Activated naive CD8-positive, alpha-beta T cell (primary cell): Measurements from ENCODE around the gene TPSG1.
"Not testable (repeated sequence)": the region's sequence is repeated elsewhere in the genome, so short reads cannot be mapped to it uniquely, and the experiment has no call there.

ENCODE experiments used
- H3K27ac Mint-ChIP-seq: one replicate; pipeline ENCODE4 v1.8.0; 2021; ENCODE audit warnings: mixed read lengths
- H3K27me3 Mint-ChIP-seq: one replicate; pipeline ENCODE4 v1.8.0; 2021; ENCODE audit warnings: mixed read lengths
- H3K36me3 Mint-ChIP-seq: one replicate; pipeline ENCODE4 v1.8.0; 2021; ENCODE audit warnings: mixed read lengths
- H3K4me1 Mint-ChIP-seq: one replicate; pipeline ENCODE4 v1.8.0; 2021; ENCODE audit warnings: low read depth, mixed read lengths
- H3K4me3 Mint-ChIP-seq: one replicate; pipeline ENCODE4 v1.8.0; 2021; ENCODE audit warnings: mild to moderate bottlenecking, mixed read lengths
- H3K9me3 Mint-ChIP-seq: one replicate; pipeline ENCODE4 v1.8.0; 2021; ENCODE audit warnings: low read depth, mixed read lengths

The TPSG1 gene

DNA sequence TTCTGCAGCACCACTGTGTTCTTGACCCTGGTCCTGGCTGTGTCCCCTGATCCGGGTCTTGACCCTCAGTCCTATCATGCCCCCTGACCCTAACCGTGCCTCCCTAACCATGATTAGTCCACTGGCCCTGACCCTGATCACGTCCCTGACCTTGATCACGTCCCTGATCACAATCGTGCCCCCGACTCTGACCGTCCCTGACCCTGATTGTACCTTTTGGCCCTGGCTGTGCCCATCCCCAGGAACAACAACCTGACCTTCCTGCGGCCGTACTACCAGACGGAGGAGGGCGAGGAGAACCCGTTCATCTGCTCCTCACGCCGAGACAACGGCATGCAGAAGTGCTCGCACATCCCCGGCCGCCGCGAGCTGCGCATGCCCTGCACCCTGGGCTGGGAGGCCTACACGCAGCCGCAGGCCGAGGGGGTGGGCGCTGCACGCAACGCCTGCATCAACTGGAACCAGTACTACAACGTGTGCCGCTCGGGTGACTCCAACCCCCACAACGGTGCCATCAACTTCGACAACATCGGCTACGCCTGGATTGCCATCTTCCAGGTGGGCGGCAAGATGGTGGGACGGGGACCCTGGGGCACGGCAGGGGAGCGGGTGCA is 24.9 kb downstream of the TPSG1 start:
- Mint-ChIP-seq H3K4me1 (no peaks in the 10 kb centered on the region), H3K36me3 (no peaks in the 10 kb centered on the region), H3K4me3 (no peak overlapping the region), H3K27me3 (no peaks in the 10 kb centered on the region), H3K9me3 (no peaks in the 10 kb centered on the region), H3K27ac (no peak overlapping the region)

DNA sequence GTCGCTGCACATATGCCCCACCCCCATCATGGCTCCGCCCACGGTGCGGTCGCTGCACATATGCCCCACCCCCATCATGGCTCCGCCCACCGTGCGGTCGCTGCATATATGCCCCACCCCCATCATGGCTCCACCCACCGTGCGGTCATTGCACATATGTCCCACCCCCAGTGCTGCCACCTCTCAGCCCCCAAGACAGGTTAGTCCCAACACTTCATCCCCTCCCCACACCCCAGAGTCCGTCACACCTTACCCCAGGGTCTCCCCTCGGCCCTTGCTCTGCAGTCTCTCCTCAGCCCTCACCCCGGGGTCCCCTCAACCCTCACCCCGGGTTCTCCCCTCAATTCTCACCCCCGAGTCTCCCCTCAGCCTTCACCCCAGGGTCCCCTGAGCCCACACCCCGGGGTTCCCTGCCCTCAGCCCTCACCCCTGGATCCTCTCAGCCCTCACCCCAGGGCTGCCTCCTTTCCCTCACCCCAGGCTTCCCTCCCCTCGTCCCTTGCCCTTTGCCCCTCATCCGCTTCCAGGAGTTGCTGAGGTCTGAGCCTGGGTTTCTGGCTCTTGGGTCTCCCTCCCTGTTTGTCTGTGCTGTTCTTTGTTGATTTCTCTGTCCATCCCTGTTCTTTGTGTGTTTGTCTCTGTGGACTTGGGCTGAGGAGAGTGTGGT is 25.6 kb downstream of the TPSG1 start:
- H3K4me3 Mint-ChIP-seq: no peak overlapping the region
- H3K9me3 Mint-ChIP-seq: no peaks in the 10 kb centered on the region
- no peaks in the 10 kb centered on the region for H3K36me3 Mint-ChIP-seq
- H3K4me1 Mint-ChIP-seq: no peaks in the 10 kb centered on the region
- no peaks in the 10 kb centered on the region for H3K27me3 Mint-ChIP-seq
- H3K27ac Mint-ChIP-seq: no peak overlapping the region

GRCh38 chr16:1198671-1199346 is 26.3 kb downstream of the TPSG1 start:
- not testable (repeated sequence) for H3K27me3 Mint-ChIP-seq, H3K4me3 Mint-ChIP-seq, H3K27ac Mint-ChIP-seq, H3K36me3 Mint-ChIP-seq, H3K9me3 Mint-ChIP-seq, H3K4me1 Mint-ChIP-seq

DNA sequence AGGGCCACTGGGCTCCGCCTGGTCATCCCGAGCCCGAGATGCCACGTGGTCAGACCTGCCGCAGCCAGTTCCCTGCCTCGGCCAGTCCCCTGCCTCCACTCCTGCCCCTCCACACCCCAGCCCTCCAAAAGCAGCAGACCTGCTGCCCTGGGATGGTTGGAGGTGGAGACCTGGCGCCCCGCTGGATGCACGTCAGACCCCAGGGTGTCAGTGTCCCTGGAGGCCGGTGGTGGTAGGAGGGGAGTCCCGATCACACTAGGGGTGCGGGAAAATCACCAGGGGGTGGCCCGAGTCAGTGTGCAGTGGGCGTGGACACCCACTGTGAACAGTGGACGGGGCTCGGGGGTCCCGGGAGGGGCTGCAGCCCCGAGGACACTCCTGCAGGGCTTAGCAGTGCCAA is 26.9 kb downstream of the TPSG1 start:
- Mint-ChIP-seq H3K36me3 (no peaks in the 10 kb centered on the region), H3K4me1 (no peaks in the 10 kb centered on the region), H3K27ac (no peak overlapping the region), H3K27me3 (no peaks in the 10 kb centered on the region), H3K4me3 (no peak overlapping the region), H3K9me3 (no peaks in the 10 kb centered on the region)

- Mint-ChIP-seq H3K27ac (no peak overlapping the region), H3K36me3 (no peaks in the 10 kb centered on the region), H3K9me3 (no peaks in the 10 kb centered on the region), H3K27me3 (no peaks in the 10 kb centered on the region), H3K4me1 (no peaks in the 10 kb centered on the region), H3K4me3 (no peak overlapping the region)
Observed at GRCh38 chr16:1197237-1197866, 27.7 kb downstream of the TPSG1 start.

DNA sequence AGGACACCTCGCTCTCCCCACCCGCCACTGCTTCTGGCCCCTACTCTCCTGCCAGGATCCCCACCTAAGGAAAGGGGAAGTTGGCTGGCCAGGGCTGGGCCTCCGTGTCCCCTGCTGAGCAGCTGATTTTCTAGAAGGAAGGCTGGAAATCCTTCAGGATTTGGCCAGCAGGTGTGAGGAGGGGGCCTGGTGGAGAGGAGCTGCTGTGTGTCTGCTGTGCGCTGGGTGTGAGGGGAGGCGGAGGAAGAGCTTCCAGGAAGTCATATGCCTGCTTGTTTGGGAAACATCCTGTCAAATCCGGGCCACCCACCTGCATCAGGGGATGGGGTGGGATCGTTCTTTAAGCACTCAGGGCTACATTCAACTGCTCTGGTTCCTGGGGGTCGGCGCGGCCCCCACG is 28.6 kb downstream of the TPSG1 start:
- Mint-ChIP-seq H3K27me3 (no peaks in the 10 kb centered on the region), H3K36me3 (no peaks in the 10 kb centered on the region), H3K4me3 (no peak overlapping the region), H3K9me3 (no peaks in the 10 kb centered on the region), H3K27ac (no peak overlapping the region), H3K4me1 (no peaks in the 10 kb centered on the region)

GRCh38 chr16:1195393-1195666 is 29.7 kb downstream of the TPSG1 start:
- Mint-ChIP-seq H3K27me3 (no peaks in the 10 kb centered on the region), H3K27ac (no peak overlapping the region), H3K36me3 (no peaks in the 10 kb centered on the region), H3K9me3 (no peaks in the 10 kb centered on the region), H3K4me3 (no peak overlapping the region), H3K4me1 (no peaks in the 10 kb centered on the region)

- H3K4me1 Mint-ChIP-seq: no peaks in the 10 kb centered on the region
- no peaks in the 10 kb centered on the region for H3K27me3 Mint-ChIP-seq
- no peak overlapping the region for H3K27ac Mint-ChIP-seq
- no peaks in the 10 kb centered on the region for H3K9me3 Mint-ChIP-seq
- H3K4me3 Mint-ChIP-seq: no peak overlapping the region
- no peaks in the 10 kb centered on the region for H3K36me3 Mint-ChIP-seq
Observed at GRCh38 chr16:1194665-1195392, 30.2 kb downstream of the TPSG1 start.

GRCh38 chr16:1193825-1194581 is 31.1 kb downstream of the TPSG1 start:
- Mint-ChIP-seq H3K4me3 (no peak overlapping the region), H3K36me3 (no peaks in the 10 kb centered on the region), H3K4me1 (no peaks in the 10 kb centered on the region), H3K9me3 (no peaks in the 10 kb centered on the region), H3K27me3 (no peaks in the 10 kb centered on the region), H3K27ac (no peak overlapping the region)

DNA sequence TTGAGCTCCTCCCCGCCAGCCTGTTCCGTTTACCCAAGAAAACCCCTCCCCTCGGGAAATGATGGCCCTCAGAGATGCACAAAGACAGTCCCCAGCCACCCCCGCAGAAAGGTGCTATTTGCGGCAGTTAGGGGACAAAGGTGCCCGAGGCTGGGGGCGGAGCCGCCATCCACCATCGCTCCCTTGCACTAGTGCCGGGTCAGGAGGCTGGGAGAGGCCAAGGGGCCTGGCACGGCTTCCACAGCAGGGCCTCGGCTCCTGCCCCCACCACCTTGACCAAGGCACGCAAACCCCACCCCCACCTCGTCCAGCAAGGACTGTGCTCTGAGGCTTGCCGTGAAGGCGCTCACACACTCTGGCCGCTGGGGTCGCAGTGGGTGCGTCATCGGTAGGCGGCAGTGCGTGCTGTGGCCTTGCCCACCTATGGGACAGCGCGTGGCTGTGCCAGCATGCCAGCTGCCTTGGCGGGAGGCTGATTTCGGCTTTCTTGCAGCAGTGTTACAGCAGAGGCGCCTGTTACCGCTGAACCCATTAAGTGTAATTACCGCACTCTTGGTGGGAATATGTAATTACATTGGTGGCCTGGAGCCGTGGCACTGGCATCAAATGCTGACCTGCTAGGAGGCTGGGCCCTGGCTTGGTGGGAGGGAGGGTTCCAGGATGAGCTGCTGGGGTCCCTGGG is 31.8 kb downstream of the TPSG1 start:
- Mint-ChIP-seq H3K27me3 (no peaks in the 10 kb centered on the region), H3K27ac (no peak overlapping the region), H3K4me3 (no peak overlapping the region), H3K9me3 (no peaks in the 10 kb centered on the region), H3K36me3 (no peaks in the 10 kb centered on the region), H3K4me1 (no peaks in the 10 kb centered on the region)

DNA sequence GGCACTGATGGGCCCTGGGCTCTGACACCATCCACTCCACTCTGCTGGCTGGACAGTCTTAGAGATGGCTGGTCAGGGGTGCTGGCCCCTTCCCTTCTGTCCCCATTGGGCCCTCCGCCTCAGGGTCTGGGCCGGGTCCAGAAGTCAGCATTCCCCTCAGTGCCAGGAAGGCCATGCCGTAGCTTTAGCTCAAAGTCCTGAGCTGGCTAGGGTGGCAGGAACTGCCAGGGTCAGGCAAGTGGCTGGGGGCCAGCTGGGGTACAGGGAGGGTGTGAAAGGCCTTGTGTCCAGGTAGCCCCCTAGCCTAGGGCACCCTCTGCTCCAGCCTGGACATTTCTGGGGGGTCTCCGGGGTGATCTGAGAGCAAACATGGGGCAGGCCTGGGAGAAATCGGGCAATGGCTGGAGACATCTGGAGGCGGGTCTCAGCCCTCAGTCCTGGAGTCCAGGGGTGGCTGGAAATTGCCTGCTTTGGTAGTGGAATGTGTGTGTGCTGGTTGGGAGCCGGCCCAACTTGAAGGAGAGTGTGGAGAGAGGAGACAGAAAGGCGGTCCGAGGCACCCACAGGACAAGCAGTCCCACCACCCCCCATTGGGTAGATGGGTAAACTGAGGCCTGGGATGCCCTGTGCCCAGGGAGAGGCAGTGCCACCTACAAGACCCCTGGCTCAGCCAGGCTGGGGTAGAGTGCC is 32.5 kb downstream of the TPSG1 start:
- Mint-ChIP-seq H3K4me3 (no peak overlapping the region), H3K9me3 (no peaks in the 10 kb centered on the region), H3K27ac (no peak overlapping the region), H3K36me3 (no peaks in the 10 kb centered on the region), H3K27me3 (no peaks in the 10 kb centered on the region), H3K4me1 (no peaks in the 10 kb centered on the region)

- H3K4me3 Mint-ChIP-seq, H3K9me3 Mint-ChIP-seq, H3K4me1 Mint-ChIP-seq, H3K27ac Mint-ChIP-seq, H3K36me3 Mint-ChIP-seq, H3K27me3 Mint-ChIP-seq: not testable (repeated sequence)
Observed at GRCh38 chr16:1190789-1191188, 34.3 kb downstream of the TPSG1 start.

GRCh38 chr16:1189455-1189854 is 35.6 kb downstream of the TPSG1 start:
- H3K36me3 Mint-ChIP-seq: no peaks in the 10 kb centered on the region
- no peaks in the 10 kb centered on the region for H3K27me3 Mint-ChIP-seq
- no peak overlapping the region for H3K4me3 Mint-ChIP-seq
- no peak overlapping the region for H3K27ac Mint-ChIP-seq
- no peaks in the 10 kb centered on the region for H3K4me1 Mint-ChIP-seq
- H3K9me3 Mint-ChIP-seq: no peaks in the 10 kb centered on the region
